ENCODE results near the gene ADAMTS20.

DNA sequence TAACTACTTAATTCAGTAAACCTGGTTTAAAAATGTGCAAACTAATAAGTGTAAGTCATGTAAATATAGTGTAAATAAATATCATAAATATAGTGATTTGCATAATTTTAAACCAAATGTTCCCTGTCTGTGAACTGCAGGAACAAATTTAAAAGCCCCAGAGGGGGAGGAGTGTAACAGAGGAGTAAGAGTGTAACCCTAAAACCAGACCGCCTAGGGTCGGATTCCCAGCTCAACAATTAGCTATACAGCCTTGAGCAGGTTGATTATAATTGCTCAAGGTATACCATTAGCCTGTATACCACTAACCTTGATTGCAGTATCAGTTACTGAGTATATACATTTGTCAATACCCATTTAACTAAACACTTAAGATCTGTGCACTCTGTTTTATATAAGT lies 218.4 kb downstream of the ADAMTS20 start:
- TF ChIP-seq FOXM1 (IDR thresholded peaks at IDR 0.05; ENCODE audit: borderline replicate concordance) (no peak), FOXK2 (IDR thresholded peaks at IDR 0.05) (no peak), BHLHE40 (IDR thresholded peaks at IDR 0.05; ENCODE audit: borderline replicate concordance) (no peak), LEF1 (IDR thresholded peaks at IDR 0.05; ENCODE audit: borderline replicate concordance) (no peak), CTBP1 (IDR thresholded peaks at IDR 0.05; ENCODE audit: borderline replicate concordance) (no peak), SUZ12 (IDR thresholded peaks at IDR 0.05) (no peak), ELF4 (IDR thresholded peaks at IDR 0.05) (no peak), ARNT (IDR thresholded peaks at IDR 0.05) (no peak)
